Astrocyte of the spinal cord (primary cell): ENCODE data around the gene MADD.

Experiments
- DNase-seq: peaks from one replicate; pipeline ENCODE4 v3.0.0; 2011; ENCODE audit warnings: low read depth, low spot score
- H3K4me3 ChIP-seq: 2 replicates; pipeline ENCODE4 v1.5.1; 2011; ENCODE audit warnings: low read depth, mild to moderate bottlenecking, low read length, moderate library complexity
- in situ Hi-C: cut with HindIII; loops from 2 replicates; pipeline ENCODE4 v1.10.0; 2017; ENCODE audit warnings: low sequenced_read_pairs
- TF ChIP-seq, protein P1 (sequence below): IDR thresholded peaks from 2 replicates; pipeline ENCODE4 v1.5.1; 2012; ENCODE audit warnings: low read depth, mild to moderate bottlenecking, low read length, inconsistent platforms

MADD gene

GRCh38 chr11:47338396-47339241, 68.7 kb downstream of the MADD start:
- TF ChIP-seq, protein P1, sequence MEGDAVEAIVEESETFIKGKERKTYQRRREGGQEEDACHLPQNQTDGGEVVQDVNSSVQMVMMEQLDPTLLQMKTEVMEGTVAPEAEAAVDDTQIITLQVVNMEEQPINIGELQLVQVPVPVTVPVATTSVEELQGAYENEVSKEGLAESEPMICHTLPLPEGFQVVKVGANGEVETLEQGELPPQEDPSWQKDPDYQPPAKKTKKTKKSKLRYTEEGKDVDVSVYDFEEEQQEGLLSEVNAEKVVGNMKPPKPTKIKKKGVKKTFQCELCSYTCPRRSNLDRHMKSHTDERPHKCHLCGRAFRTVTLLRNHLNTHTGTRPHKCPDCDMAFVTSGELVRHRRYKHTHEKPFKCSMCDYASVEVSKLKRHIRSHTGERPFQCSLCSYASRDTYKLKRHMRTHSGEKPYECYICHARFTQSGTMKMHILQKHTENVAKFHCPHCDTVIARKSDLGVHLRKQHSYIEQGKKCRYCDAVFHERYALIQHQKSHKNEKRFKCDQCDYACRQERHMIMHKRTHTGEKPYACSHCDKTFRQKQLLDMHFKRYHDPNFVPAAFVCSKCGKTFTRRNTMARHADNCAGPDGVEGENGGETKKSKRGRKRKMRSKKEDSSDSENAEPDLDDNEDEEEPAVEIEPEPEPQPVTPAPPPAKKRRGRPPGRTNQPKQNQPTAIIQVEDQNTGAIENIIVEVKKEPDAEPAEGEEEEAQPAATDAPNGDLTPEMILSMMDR = no peak
- DNase-seq = no peak
- H3K4me3 ChIP-seq = no peak overlapping the region
- in situ Hi-C loops = no loop called here

GRCh38 chr11:47340010-47340409, 70.1 kb downstream of the MADD start:
- in situ Hi-C loops = no loop called here
- H3K4me3 ChIP-seq = no peak overlapping the region
- TF ChIP-seq, protein P1 = no peak
- DNase-seq = no peak

- in situ Hi-C loops = no loop called here
- H3K4me3 ChIP-seq = no peak overlapping the region
- no peak for DNase-seq
- TF ChIP-seq, protein P1 = no peak
Measured at GRCh38 chr11:47340980-47341775, 71.2 kb downstream of the MADD start.

DNA sequence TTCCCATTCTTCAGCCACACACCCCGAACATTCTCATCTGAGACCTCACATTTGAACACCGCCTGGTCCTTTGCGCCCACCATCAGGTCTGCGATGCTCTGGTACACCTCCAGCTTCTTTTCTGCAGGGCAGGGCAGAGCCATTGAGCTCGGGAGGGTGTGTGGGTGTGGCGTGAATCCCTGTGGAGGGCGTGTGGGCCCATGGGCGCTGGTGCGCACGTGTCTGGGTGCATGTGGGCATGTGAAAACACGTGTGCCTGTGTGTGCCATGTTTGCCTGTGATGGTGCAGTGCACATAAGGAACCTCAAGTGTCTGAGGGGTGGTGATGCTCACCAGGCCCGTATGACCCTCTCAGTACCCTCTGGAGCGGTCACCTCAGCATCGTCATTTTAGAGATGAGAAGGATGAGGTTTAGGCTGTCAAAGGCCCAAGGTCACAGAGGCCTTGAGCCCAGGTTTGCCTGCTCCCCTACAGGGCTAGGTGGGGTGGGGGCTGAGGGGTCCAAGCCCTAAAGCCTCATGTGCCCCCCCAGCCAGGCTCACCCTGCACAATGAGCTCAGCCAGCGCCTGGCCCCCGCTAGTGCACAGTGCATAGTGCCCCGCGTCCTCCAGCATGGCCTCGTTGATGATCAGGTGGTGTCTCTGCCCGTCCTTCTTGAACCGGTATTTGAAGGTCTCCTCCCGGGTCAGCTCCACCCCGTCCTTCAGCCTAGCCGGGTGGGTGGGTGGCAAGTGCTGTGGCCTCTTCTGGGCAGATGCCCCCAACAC, 72.3 kb downstream of the MADD start:
- TF ChIP-seq, protein P1 = no peak
- in situ Hi-C loops = no loop called here
- no peak for DNase-seq
- H3K4me3 ChIP-seq = no peak overlapping the region

DNA sequence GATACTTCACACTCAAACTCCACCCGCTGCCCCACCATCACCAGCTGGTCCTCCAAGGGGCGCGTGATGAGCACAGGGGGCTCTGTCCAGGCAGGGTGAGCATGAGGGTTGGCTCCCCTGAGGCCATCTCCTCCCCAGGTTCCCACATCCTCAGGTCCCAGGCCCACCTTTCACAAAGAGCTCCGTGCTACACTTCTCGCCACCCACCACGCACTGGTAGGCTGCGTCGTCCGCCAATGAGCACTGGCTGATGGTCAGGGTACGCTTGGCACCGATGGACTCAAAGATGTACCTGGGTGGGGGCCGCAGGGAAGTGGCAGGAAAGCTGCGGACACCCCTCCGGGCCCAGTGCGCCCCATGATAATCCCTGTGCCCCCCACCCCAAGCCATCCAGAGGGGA, 72.9 kb downstream of the MADD start:
- in situ Hi-C loops = no loop called here
- TF ChIP-seq, protein P1 = no peak
- DNase-seq = no peak
- no peak overlapping the region for H3K4me3 ChIP-seq

- TF ChIP-seq, protein P1 = no peak
- H3K4me3 ChIP-seq = no peak overlapping the region
- in situ Hi-C loops = no loop called here
- DNase-seq = no peak
Measured at GRCh38 chr11:47345890-47346563, 76.1 kb downstream of the MADD start.
